Subcutaneous preadipocyte (primary cell): Measurements from ENCODE around the gene ATF7. TPM values are rescaled to one million over a fixed set of nuclear protein-coding genes. Genes with fewer than 3 reads are reported as not detected.

ENCODE experiments used
- small RNA-seq: library from RNA; depleted of rRNA; stranded (forward); fragments of <200 nt; gene quantifications from one replicate; pipeline ENCODE3, GENCODE V24; 2012
- total RNA-seq: library from RNA; depleted of rRNA; stranded (reverse); fragments of >200 nt; gene quantifications from 2 replicates; pipeline ENCODE4 v1.2.3, GENCODE V29; 2012

Gene ATF7
- 9.2 and 11.0 TPM in 2 replicates for total RNA-seq

GRCh38 chr12:53625946-53626701, at the start of gene ATF7:
ATF7 (minus strand) TSS chr12:53626382; CDS start chr12:53601000, 25,382 bp downstream.

DNA sequence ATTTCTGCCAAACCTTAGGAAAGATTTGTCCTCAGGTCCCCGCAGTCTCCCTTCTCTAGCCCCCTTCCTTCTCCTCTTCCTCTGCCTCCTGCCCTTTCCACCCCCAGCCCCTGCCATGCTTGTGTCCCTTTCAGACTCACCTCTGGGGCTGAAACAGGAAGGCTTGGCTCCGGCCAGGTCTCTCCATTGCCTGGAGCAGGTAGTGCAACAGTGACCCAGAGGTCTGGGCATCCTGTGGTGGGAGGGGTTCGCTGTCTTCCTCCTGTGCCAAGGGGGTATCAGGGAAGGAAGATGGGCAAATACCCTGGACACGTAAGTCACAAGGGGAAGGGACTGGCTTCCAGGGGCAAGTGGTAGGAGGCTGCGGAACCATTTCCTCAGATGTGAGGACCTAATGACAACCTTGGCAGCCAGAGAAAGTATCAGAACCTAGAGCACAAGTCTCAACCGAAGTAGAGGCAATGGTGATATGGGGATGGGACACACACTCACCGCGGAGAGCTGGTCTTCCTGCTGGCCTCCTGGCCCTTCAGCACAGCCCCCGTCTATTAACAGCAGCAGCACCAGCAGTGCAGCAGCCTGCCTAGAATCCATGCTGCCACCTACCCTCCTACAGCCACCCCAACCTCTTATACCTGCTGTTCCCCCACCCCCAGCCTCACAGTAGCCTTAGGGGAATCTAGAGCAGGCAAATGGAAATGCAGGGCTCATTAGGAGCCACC, 119.1 kb downstream of the ATF7 start, which contains the start of gene NPFF:
NPFF (minus strand) TSS at position 604 of the 722 bp plus-strand sequence; CDS start at position 594, 10 bp downstream.

DNA sequence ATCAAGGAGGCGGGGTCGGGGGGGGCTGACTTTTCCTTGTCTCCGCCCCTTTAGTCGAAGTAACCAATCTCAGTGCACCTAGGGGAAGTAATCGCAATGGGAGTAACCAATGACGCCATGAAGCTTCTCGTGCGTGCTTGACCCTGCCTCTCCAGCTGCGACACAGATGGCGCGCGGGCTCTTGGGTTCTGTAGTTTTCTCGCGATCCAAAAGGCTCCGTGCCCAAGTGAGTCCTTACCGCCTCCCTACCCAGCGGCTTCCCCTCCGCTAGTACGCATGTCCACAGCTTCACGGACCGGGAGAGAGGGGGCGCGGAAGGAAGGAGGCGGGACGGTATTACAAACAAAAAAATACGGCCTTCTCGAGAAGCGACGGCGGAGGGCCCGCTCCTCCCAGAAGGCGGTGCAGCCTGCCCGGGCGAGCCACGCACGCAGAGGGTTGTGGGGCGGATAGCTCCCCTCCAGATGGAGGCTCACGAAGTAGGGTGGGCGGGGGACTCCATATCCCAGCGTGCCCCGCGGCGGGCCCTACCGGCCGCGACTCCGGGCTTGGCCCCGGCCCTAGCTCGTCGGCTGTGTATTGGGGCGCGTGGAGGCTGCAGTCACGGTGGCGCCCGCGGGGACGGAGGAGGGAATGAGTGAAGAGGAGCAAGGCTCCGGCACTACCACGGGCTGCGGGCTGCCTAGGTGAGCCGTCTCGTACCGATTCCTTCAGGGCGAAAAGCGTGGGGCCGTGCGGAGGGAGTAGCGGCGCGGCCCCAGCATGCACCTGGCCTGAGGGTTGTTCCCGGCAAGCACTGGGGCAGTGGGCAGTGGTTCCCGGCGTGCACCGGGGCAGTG, 125.2 kb downstream of the ATF7 start, which contains the start of gene TARBP2:
TARBP2 (plus strand) TSS at position 508 of the 839 bp plus-strand sequence; CDS start at position 634, 126 bp downstream.

GRCh38 chr12:53499266-53500141, 126.7 kb downstream of the ATF7 start, which contains the start of gene MAP3K12:
MAP3K12 (minus strand) TSS chr12:53499458; CDS start chr12:53487391, 12,067 bp downstream.

Small RNA genes within 50 kb of the gene (small RNA-seq; reads per million reads assigned to genes)
- not detected for gene AC023509.3

Other genes starting within 250 kb of the ATF7 start
- 33.4 and 51.8 TPM in 2 replicates for gene SP1, start 246.2 kb downstream of the ATF7 start, total RNA-seq
- not detected in 2 replicates for gene AMHR2, start 202.5 kb downstream of the ATF7 start, total RNA-seq
- gene PRR13, start 184.6 kb downstream of the ATF7 start, total RNA-seq = 61.2 and 61.4 TPM in 2 replicates
- 259 and 261 TPM in 2 replicates for gene PCBP2, start 174.3 kb downstream of the ATF7 start, total RNA-seq
- 35.4 and 36.0 TPM in 2 replicates for gene MAP3K12, start 126.9 kb downstream of the ATF7 start, total RNA-seq
- gene TARBP2, start 125.1 kb downstream of the ATF7 start, total RNA-seq = 51.1 and 53.4 TPM in 2 replicates
- gene NPFF, start 118.9 kb downstream of the ATF7 start, total RNA-seq = not detected in 2 replicates
- gene ATP5MC2, start 49.7 kb upstream of the ATF7 start, total RNA-seq = 93.6 and 118 TPM in 2 replicates
- gene CALCOCO1, start 101.1 kb upstream of the ATF7 start, total RNA-seq = 50.2 and 73.1 TPM in 2 replicates
- gene CISTR, start 125.6 kb upstream of the ATF7 start, total RNA-seq = not detected in 2 replicates